ENCODE data around the gene CASTOR2. TPM values are rescaled to one million over a fixed set of nuclear protein-coding genes. Genes with fewer than 3 reads are reported as not detected.
"Not testable (repeated sequence)": the region's sequence is repeated elsewhere in the genome, so short reads cannot be mapped to it uniquely, and the experiment has no call there.

CASTOR2 gene
- total and polyA plus RNA-seq, 2 of the 8 experiments (the other 6 are each of a cell fraction or from before 2014, with no cell fraction given): 12.1 to 47.8 TPM

DNA sequence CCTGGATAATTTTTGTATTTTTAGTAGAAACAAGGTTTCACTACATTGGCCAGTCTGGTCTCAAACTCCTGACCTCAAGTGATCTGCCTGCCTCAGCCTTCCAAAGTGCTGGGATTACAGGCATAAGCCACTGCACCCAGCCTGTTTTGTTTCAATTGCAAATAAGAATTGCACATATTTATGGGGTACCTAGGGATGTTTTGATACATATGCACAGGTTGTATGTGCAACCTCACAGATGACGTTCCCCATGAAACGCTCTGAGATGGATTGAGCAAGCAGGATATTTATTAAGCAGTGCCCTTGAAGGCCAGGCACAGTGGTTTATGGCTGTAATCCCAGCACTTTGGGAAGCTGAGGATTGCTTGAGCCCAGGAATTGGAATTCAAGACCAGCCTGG is 25.1 kb upstream of the CASTOR2 start:
- POLR2A ChIA-PET (ENCODE audit: partially characterized antibody): not testable (repeated sequence)

DNA sequence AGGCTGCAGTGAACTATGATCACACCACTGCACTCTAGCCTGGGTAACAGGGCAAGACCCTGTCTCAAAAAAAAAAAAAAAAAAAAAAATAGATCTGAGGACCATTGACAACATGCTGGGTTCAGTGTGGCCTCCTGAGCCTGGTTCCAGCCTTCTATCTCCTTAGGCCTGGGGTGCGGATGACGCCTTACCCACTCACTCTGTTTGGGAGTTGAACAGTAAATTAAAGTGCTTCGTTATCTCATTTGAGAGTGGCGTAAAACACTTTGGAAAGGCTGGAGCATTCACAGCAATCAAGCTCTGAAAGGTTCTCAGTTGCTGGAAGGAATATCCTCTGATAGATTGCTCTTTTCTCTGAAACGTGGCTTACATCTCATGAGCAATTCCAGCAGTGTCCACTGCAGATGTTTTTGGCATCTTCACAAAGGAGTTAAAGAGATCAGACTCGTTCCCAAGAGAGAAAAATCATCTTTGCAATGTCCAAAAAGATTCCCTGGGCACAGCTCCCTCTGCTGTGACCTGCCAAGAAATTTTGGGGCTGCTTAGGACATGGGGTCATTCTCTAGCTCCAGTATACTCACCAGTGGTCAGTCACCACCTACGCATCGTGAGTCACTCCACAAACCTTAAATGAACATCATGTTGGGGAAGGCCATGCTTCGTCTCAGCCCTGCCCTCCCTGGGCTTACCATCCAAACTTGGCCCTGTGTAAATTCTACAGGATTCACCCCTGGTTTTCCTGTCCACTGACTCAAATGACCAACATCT is 23.0 kb upstream of the CASTOR2 start:
- FAIRE-seq; H2AFZ ChIP-seq (ENCODE audit: low read length): not testable (repeated sequence)

More for the DNA sequence above, 25.1 kb upstream of the CASTOR2 start:
- H2BK15ac ChIP-seq (ENCODE audit: low read length); H2BK5ac ChIP-seq (ENCODE audit: low read depth, low read length); H4K5ac ChIP-seq (ENCODE audit: insufficient read length, low read depth, low read length); H3K23me2 ChIP-seq (ENCODE audit: low read depth, low read length); H3K23ac ChIP-seq (ENCODE audit: insufficient read length); H3K36me3 ChIP-seq (ENCODE audit: control insufficient read depth in 2 of 4, insufficient read depth in 4 of 4, low read length in 3 of 4); H4K8ac ChIP-seq (ENCODE audit: extremely low read depth, insufficient read depth, low read length); H4K20me1 ChIP-seq (replicated peaks in 1 of 2; ENCODE audit: control insufficient read depth in 1 of 2, insufficient read depth in 2 of 2, low read length in 2 of 2); H3K9me3 ChIP-seq (ENCODE audit: insufficient read depth in 2 of 2, low read depth in 1 of 2, low read length in 1 of 2); H2AK5ac ChIP-seq (ENCODE audit: low read depth, low read length); FAIRE-seq; H3K27ac ChIP-seq (ENCODE audit: low read depth, low read length); H2BK20ac ChIP-seq (ENCODE audit: low read length); H2BK12ac ChIP-seq (ENCODE audit: low read depth, low read length); H3K79me1 ChIP-seq (ENCODE audit: low read depth, low read length); H3K4ac ChIP-seq (replicated peaks; ENCODE audit: insufficient read length, low read depth, low read length); H2AFZ ChIP-seq (ENCODE audit: low read length); H3K4me3 ChIP-seq (ENCODE audit: extremely low read depth in 1 of 4, insufficient read depth in 2 of 4, low read depth in 3 of 4, low read length in 4 of 4); H3K4me2 ChIP-seq (ENCODE audit: insufficient read depth in 1 of 2, low read depth in 2 of 2, low read length in 2 of 2); H3K14ac ChIP-seq (ENCODE audit: insufficient read length); H3K56ac ChIP-seq (replicated peaks; ENCODE audit: insufficient read length, low read depth, low read length); H3K9ac ChIP-seq (replicated peaks in 1 of 4; ENCODE audit: extremely low read depth in 1 of 4, low read depth in 3 of 4, low read length in 3 of 4); H3K79me2 ChIP-seq (ENCODE audit: control insufficient read depth in 1 of 2, insufficient read depth in 2 of 2, low read length in 2 of 2); H4K91ac ChIP-seq (replicated peaks; ENCODE audit: insufficient read length, low read length); H3K27me3 ChIP-seq (replicated peaks in 1 of 4; ENCODE audit: control insufficient read depth in 3 of 4, extremely low read depth in 1 of 4, insufficient read depth in 3 of 4, low read length in 3 of 4); H3K18ac ChIP-seq (ENCODE audit: extremely low read depth, low read length); CTCF ChIA-PET (ENCODE audit: partially characterized antibody); H2BK120ac ChIP-seq (replicated peaks; ENCODE audit: low read depth, low read length); DNase-seq (ENCODE audit: low read depth in 1 of 2, low spot score in 2 of 2); H3K4me1 ChIP-seq (replicated peaks in 1 of 4; ENCODE audit: control insufficient read depth in 3 of 4, insufficient read depth in 4 of 4, low read length in 3 of 4): not testable (repeated sequence)
- no CpG with 5 or more reads among the region's 2 CpGs for WGBS, 2 experiments (ENCODE audit: extremely low coverage in 1 of 2, insufficient coverage in 1 of 2, insufficient read length in 1 of 2, insufficient replicate concordance in 2 of 2, low coverage in 1 of 2, low lambda C conversion rate in 2 of 2, missing lambda C conversion rate in 1 of 2)

More for the DNA sequence above, 23.0 kb upstream of the CASTOR2 start:
- H3K23ac ChIP-seq (ENCODE audit: insufficient read length); POLR2A ChIA-PET (ENCODE audit: partially characterized antibody); H3K4me1 ChIP-seq (replicated peaks in 1 of 4; ENCODE audit: control insufficient read depth in 3 of 4, insufficient read depth in 4 of 4, low read length in 3 of 4); H2BK15ac ChIP-seq (ENCODE audit: low read length); H3K18ac ChIP-seq (ENCODE audit: extremely low read depth, low read length); DNase-seq (ENCODE audit: low read depth in 1 of 2, low spot score in 2 of 2); H2BK120ac ChIP-seq (replicated peaks; ENCODE audit: low read depth, low read length); H3K23me2 ChIP-seq (ENCODE audit: low read depth, low read length); H3K4me2 ChIP-seq (ENCODE audit: insufficient read depth in 1 of 2, low read depth in 2 of 2, low read length in 2 of 2); H2BK12ac ChIP-seq (ENCODE audit: low read depth, low read length); H3K36me3 ChIP-seq (ENCODE audit: control insufficient read depth in 2 of 4, insufficient read depth in 4 of 4, low read length in 3 of 4); H4K8ac ChIP-seq (ENCODE audit: extremely low read depth, insufficient read depth, low read length); H2AK5ac ChIP-seq (ENCODE audit: low read depth, low read length); CTCF ChIA-PET (ENCODE audit: partially characterized antibody); H3K9ac ChIP-seq (replicated peaks in 1 of 4; ENCODE audit: extremely low read depth in 1 of 4, low read depth in 3 of 4, low read length in 3 of 4); H3K14ac ChIP-seq (ENCODE audit: insufficient read length); H3K79me1 ChIP-seq (ENCODE audit: low read depth, low read length); H4K91ac ChIP-seq (replicated peaks; ENCODE audit: insufficient read length, low read length); H4K20me1 ChIP-seq (replicated peaks in 1 of 2; ENCODE audit: control insufficient read depth in 1 of 2, insufficient read depth in 2 of 2, low read length in 2 of 2); H3K27me3 ChIP-seq (replicated peaks in 1 of 4; ENCODE audit: control insufficient read depth in 3 of 4, extremely low read depth in 1 of 4, insufficient read depth in 3 of 4, low read length in 3 of 4); H2BK5ac ChIP-seq (ENCODE audit: low read depth, low read length); H3K56ac ChIP-seq (replicated peaks; ENCODE audit: insufficient read length, low read depth, low read length); H3K27ac ChIP-seq (ENCODE audit: low read depth, low read length); H4K5ac ChIP-seq (ENCODE audit: insufficient read length, low read depth, low read length); H3K79me2 ChIP-seq (ENCODE audit: control insufficient read depth in 1 of 2, insufficient read depth in 2 of 2, low read length in 2 of 2); H3K9me3 ChIP-seq (ENCODE audit: insufficient read depth in 2 of 2, low read depth in 1 of 2, low read length in 1 of 2); H3K4ac ChIP-seq (replicated peaks; ENCODE audit: insufficient read length, low read depth, low read length); H2BK20ac ChIP-seq (ENCODE audit: low read length); H3K4me3 ChIP-seq (ENCODE audit: extremely low read depth in 1 of 4, insufficient read depth in 2 of 4, low read depth in 3 of 4, low read length in 4 of 4): not testable (repeated sequence)
- no CpG with 5 or more reads among the region's 9 CpGs for WGBS, 2 experiments (ENCODE audit: extremely low coverage in 1 of 2, insufficient coverage in 1 of 2, insufficient read length in 1 of 2, insufficient replicate concordance in 2 of 2, low coverage in 1 of 2, low lambda C conversion rate in 2 of 2, missing lambda C conversion rate in 1 of 2)
